Activated CD8-positive, alpha-beta T cell treated with anti-CD3 and anti-CD28 coated beads, Interleukin-2, amount 10 ng/mL, durations not matched to agents 7 days and 5 days (primary cell): ENCODE results near the gene CAMTA2. TPM values are rescaled to one million over a fixed set of nuclear protein-coding genes. Genes with fewer than 3 reads are reported as not detected.
"Not testable (repeated sequence)": the region's sequence is repeated elsewhere in the genome, so short reads cannot be mapped to it uniquely, and the experiment has no call there.

Source experiments
- ATAC-seq: fragments of 150-1000 bp; cut with Tn5 transposase; one replicate; pipeline ENCODE4 v1.10.0; 2021; ENCODE audit warnings: moderate library complexity
- CTCF ChIA-PET: fragments of 350-600 bp; sonication (Branson Sonifier 250); formaldehyde crosslinking; loops from one replicate; lab custom pipeline; 2021; ENCODE audit warnings: antibody characterized with exemption; lab: Charles Lee
- POLR2A ChIA-PET: fragments of 350-600 bp; sonication (Branson Sonifier 250); formaldehyde crosslinking; loops from one replicate; lab custom pipeline; 2021; ENCODE audit warnings: antibody characterized with exemption; lab: Charles Lee
- DNase-seq: peaks from one replicate; pipeline ENCODE4 v3.0.0-alpha.2; 2020
- H3K27ac Mint-ChIP-seq: one replicate; pipeline ENCODE4 v1.8.0; 2021; ENCODE audit warnings: mild to moderate bottlenecking, mixed read lengths
- H3K27me3 Mint-ChIP-seq: one replicate; pipeline ENCODE4 v1.8.0; 2021; ENCODE audit warnings: low read depth, mixed read lengths
- H3K36me3 Mint-ChIP-seq: one replicate; pipeline ENCODE4 v1.8.0; 2021; ENCODE audit warnings: low read depth, mixed read lengths
- H3K4me1 Mint-ChIP-seq: one replicate; pipeline ENCODE4 v1.8.0; 2021; ENCODE audit warnings: low read depth, mixed read lengths
- H3K4me3 Mint-ChIP-seq: one replicate; pipeline ENCODE4 v1.8.0; 2021; ENCODE audit warnings: mild to moderate bottlenecking, mixed read lengths
- H3K9me3 Mint-ChIP-seq: one replicate; pipeline ENCODE4 v1.8.0; 2022; ENCODE audit warnings: mixed read lengths; ENCODE audit not compliant: insufficient read depth
- microRNA-seq: library from miRNA; unstranded; fragments of <30 nt; microRNA quantifications from one replicate; pipeline ENCODE4 v1.2.0, GENCODE V29; 2022
- total RNA-seq, 2 experiments: library from RNA; stranded (reverse); gene quantifications; one replicate each; pipeline ENCODE4 v1.2.3, GENCODE V29; 2021

Gene CAMTA2
- total RNA-seq, 2 experiments from 2014 or later = 51.3 to 55.5 TPM

GRCh38 chr17:4926577-4927335 lies 60.7 kb downstream of the CAMTA2 start:
- POLR2A ChIA-PET, H3K4me1 Mint-ChIP-seq, H3K27ac Mint-ChIP-seq, H3K9me3 Mint-ChIP-seq, H3K4me3 Mint-ChIP-seq, DNase-seq, H3K27me3 Mint-ChIP-seq, ATAC-seq: not testable (repeated sequence)
- peaks cover 29% of the 10 kb centered on the region for H3K36me3 Mint-ChIP-seq
- CTCF ChIA-PET = interaction anchor here (1.0 to 1.4 kb wide), 2 partner anchors 18 to 23 kb away, joined by 4 read pairs; partner anchors contain the start of gene CHRNE

- ChIA-PET CTCF (interaction anchor here (1.1 to 1.9 kb wide), 2 partner anchors 18 to 156 kb away, joined by 3 to 7 read pairs; partner anchors contain the start of gene CHRNE), POLR2A (interaction anchor here (1.5 kb wide), 1 partner anchor 19 kb away, joined by 6 read pairs; the partner anchor contains the start of genes RNF167 and SLC25A11)
- H3K4me1 Mint-ChIP-seq = no peaks in the 10 kb centered on the region
- H3K4me3 Mint-ChIP-seq = no peak overlapping the region
- no peaks in the 10 kb centered on the region for H3K36me3 Mint-ChIP-seq
- ATAC-seq (no peak), DNase-seq (no peak)
- H3K9me3 Mint-ChIP-seq = no peaks in the 10 kb centered on the region
- no peaks in the 10 kb centered on the region for H3K27me3 Mint-ChIP-seq
- no peak overlapping the region for H3K27ac Mint-ChIP-seq
Observed at GRCh38 chr17:4921320-4921719, 66.2 kb downstream of the CAMTA2 start.

DNA sequence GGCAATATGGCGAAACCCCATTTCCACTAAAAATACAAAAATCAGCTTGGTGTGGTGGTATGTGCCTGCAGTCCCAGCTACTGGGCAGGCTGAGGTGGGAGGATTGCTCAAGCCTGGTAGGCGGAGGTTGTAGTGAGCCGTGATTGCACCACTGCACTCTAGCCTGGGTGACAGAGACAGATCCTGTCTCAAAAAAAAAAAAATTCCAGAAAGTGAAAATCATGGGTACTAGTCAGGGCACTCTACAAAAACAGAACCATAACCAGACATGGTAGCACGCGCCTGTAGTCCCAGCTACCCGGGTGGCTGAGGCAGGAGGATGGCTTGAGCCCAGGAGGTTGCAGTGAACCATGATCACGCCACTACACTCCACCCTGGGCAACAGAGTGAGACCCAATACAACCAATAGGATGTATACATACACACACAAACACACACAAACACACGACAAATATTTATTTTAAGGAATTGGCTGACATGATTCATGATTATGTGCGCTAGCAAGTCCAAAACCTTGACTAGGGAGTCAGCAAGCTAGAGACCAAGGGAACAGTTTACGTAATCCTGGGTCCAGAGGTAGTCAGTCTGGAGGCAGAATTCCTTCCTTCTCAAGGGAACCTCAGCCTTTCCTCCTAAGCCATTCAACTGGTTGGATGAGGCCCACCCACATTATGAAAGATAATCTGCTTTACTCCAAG lies 67.0 kb downstream of the CAMTA2 start:
- POLR2A ChIA-PET = interaction anchor here (1.5 kb wide), 1 partner anchor 20 kb away, joined by 6 read pairs; the partner anchor contains the start of genes RNF167 and SLC25A11
- Mint-ChIP-seq H3K36me3 (no peaks in the 10 kb centered on the region), H3K9me3 (no peaks in the 10 kb centered on the region), H3K4me1 (no peaks in the 10 kb centered on the region), H3K4me3 (no peak overlapping the region), H3K27ac (no peak overlapping the region), H3K27me3 (no peaks in the 10 kb centered on the region)
- CTCF ChIA-PET = interaction anchor here (0.8 to 1.9 kb wide), 4 partner anchors 17 to 156 kb away, joined by 3 to 7 read pairs (median 4); partner anchors contain the start of genes CHRNE, RNF167 and SLC25A11
- no peak for DNase-seq
- ATAC-seq = no peak

DNA sequence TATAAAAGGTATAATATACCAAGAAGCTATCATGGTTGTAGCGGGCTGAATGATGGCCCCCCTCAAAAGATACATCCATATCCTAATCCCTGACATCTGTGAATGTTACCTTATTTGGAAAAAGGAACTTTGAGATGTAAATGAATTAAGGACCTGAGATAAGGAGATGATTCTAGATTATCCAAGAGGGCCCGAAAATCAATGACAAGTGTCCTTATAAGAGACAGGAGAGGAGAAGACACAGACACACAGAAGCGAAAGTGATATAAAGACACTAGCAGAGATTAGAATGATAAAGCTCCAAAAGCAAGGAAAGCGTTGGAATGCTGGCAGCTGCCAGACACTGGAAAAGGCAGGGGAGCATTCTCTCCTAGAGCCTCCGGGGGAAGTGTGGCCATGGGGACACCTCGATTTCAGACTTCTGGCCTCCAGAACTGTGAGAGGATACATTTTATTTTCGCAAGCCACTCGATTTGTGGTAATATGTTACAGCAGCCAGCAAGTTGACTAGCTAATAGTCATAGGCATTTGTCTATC lies 67.9 kb downstream of the CAMTA2 start:
- DNase-seq (no peak), ATAC-seq (no peak)
- Mint-ChIP-seq H3K4me3 (no peak overlapping the region), H3K27me3 (no peaks in the 10 kb centered on the region), H3K27ac (no peak overlapping the region), H3K36me3 (no peaks in the 10 kb centered on the region), H3K9me3 (no peaks in the 10 kb centered on the region), H3K4me1 (no peaks in the 10 kb centered on the region)
- ChIA-PET POLR2A (no interaction called here), CTCF (interaction anchor here (1.2 to 1.9 kb wide), 4 partner anchors 16 to 59 kb away, joined by 3 to 7 read pairs (median 4); partner anchors contain the start of genes CHRNE, RNF167 and SLC25A11)

Small RNA genes within 50 kb of the gene (microRNA-seq; reads per million reads assigned to microRNA genes)
- 2.3 reads per million for gene MIR6864
- gene MIR6865 = not detected

Other genes starting within 250 kb of the CAMTA2 start
- gene ZMYND15, start 247.8 kb downstream of the CAMTA2 start, total RNA-seq = not detected
- gene CXCL16, start 247.7 kb downstream of the CAMTA2 start, total RNA-seq = under 1 TPM; 0.50 to 0.89 TPM
- gene TM4SF5, start 215.8 kb downstream of the CAMTA2 start, total RNA-seq = not detected
- gene VMO1, start 201.3 kb downstream of the CAMTA2 start, total RNA-seq = not detected
- not detected for gene GLTPD2, start 198.7 kb downstream of the CAMTA2 start, total RNA-seq
- 100 to 1,000 TPM; 107 to 119 TPM for gene PSMB6, start 191.5 kb downstream of the CAMTA2 start, total RNA-seq
- gene PLD2, start 180.5 kb downstream of the CAMTA2 start, total RNA-seq = 10 to 100 TPM; 11.6 to 20.0 TPM
- 10 to 100 TPM; 68.1 to 73.2 TPM for gene MINK1, start 154.3 kb downstream of the CAMTA2 start, total RNA-seq
- 1 to 10 TPM in 1 of 2 experiments, under 1 TPM in 1; 0.97 to 1.1 TPM for gene C17orf107, start 88.1 kb downstream of the CAMTA2 start, total RNA-seq
- gene CHRNE, start 84.6 kb downstream of the CAMTA2 start, total RNA-seq = under 1 TPM; 0.26 to 0.45 TPM
- not detected for gene GP1BA, start 55.4 kb downstream of the CAMTA2 start, total RNA-seq
- gene SLC25A11, start 47.6 kb downstream of the CAMTA2 start, total RNA-seq = 10 to 100 TPM; 78.5 to 86.4 TPM
- 100 to 1,000 TPM; 239 to 245 TPM for gene RNF167, start 47.4 kb downstream of the CAMTA2 start, total RNA-seq
- 1,000 to 10,000 TPM; 2,493 to 2,581 TPM for gene PFN1, start 39.1 kb downstream of the CAMTA2 start, total RNA-seq
- 10 to 100 TPM; 26.6 to 34.3 TPM for gene ENO3, start 36.6 kb downstream of the CAMTA2 start, total RNA-seq
- gene SPAG7, start 19.9 kb downstream of the CAMTA2 start, total RNA-seq = 10 to 100 TPM; 52.3 to 53.6 TPM
- under 1 TPM; 0.26 to 0.29 TPM for gene INCA1, start 9.8 kb upstream of the CAMTA2 start, total RNA-seq
- gene KIF1C, start 10.3 kb upstream of the CAMTA2 start, total RNA-seq = 10 to 100 TPM; 43.6 to 45.3 TPM
- gene SLC52A1, start 47.8 kb upstream of the CAMTA2 start, total RNA-seq = under 1 TPM; 0.40 to 0.94 TPM
- 1 to 10 TPM; 3.3 to 3.5 TPM for gene ZFP3, start 90.8 kb upstream of the CAMTA2 start, total RNA-seq
- 10 to 100 TPM in 1 of 2 experiments, 1 to 10 TPM in 1; 9.8 to 10.2 TPM for gene ZNF232, start 124.2 kb upstream of the CAMTA2 start, total RNA-seq
- under 1 TPM; 0.08 to 0.10 TPM for gene USP6, start 128.4 kb upstream of the CAMTA2 start, total RNA-seq
- gene ZNF594, start 204.2 kb upstream of the CAMTA2 start, total RNA-seq = 10 to 100 TPM; 11.8 to 12.7 TPM
- gene SCIMP, start 247.2 kb upstream of the CAMTA2 start, total RNA-seq = not detected